GM21825 (cell line): ENCODE measurements around the gene MTHFR.

Source experiments
- ATAC-seq: cut with Tn5 transposase; IDR thresholded peaks from one replicate; pipeline ENCODE4 v1.9.1; 2021; ENCODE audit warnings: mild to moderate bottlenecking, moderate library complexity; ENCODE audit not compliant: unreplicated experiment

MTHFR gene

GRCh38 chr1:11736746-11737639 lies 68.8 kb downstream of the MTHFR start:
- no peak for ATAC-seq

GRCh38 chr1:11735854-11736745 lies 69.7 kb downstream of the MTHFR start, which contains the start of gene AGTRAP:
Gene AGTRAP (plus strand): TSS chr1:11736136. CDS start chr1:11736209, 73 bp downstream.
- no peak for ATAC-seq
